ENCODE data around the gene GPSM1.

The GPSM1 gene

DNA sequence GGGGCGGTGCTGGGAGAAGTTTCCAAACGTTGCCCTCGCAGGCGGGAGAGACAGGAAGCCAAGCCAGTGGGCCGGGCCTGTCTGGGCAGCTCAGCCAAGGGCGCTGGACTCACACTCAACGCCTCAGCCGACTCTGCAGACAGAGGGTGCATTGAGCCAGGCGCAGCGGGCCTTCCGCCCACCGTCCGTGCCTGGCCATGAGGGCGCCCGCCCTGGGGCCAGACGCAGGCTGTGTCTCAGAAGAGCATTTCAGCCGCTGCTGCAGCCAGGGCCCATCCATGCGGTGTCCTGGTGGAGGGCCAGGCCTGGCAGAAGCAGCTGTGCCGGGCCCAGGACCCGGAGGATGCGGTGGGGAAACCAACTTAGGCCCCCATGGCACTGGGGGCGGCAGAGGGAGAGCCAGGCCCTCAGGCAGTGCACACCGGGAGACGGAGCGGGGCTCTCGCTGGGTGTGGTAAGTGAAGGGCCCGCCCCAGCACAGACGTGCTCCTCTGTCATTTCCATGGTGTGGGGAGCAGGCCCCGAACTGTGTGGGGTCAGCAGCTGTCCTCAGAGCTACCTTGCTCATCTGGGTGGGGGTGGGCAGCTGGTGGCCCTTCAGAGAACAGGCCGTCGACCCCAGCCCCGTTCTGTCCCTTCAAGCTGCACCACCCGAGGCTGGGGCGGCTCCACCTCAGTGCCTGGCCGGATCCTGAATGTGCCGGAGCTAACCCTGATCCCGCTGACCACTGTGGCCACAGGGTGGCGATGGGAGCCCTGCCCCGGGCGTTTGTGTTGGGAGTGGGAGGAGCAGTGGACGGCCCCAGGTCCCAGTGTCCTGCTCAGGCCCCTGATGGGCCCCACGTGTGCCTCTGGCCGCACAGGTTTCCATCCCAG lies 18.2 kb downstream of the GPSM1 start:
- peak overlapping the region in 1 of 2 donors; percentile 1 for H3K4me3 ChIP-seq (replicated peaks in 1 of 2; ENCODE audit: low read depth in 2 of 2, low read length in 2 of 2)
- TF ChIP-seq CTCF (IDR thresholded peaks at IDR 0.05; ENCODE audit: low read depth, low read length): peak; percentile 72
- DNase-seq (ENCODE audit: low read depth in 2 of 2): peak; percentile 48 to 53

DNA sequence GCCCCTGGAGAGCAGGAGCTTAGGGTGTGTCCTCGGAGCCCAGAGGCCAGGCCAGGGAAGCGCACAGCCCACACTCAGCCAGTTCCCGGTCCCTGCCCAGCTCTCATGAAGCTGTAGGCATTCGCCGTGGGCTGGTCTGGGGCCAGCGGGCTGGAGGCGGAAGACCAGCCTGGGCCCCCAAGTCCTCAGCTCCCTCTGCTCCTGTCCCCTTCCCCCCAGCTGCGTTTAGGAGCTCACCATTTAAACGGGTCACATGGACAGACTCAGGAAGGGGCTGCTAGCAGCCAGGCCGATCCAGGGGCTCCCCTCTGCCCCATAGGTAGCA lies 18.8 kb downstream of the GPSM1 start:
- H3K4me3 ChIP-seq (replicated peaks in 1 of 2; ENCODE audit: low read depth in 2 of 2, low read length in 2 of 2): no peak overlapping the region
- TF ChIP-seq CTCF (IDR thresholded peaks at IDR 0.05; ENCODE audit: low read depth, low read length): no peak
- no peak for DNase-seq (ENCODE audit: low read depth in 2 of 2)

- no peak for DNase-seq (ENCODE audit: low read depth in 2 of 2)
- TF ChIP-seq CTCF (IDR thresholded peaks at IDR 0.05; ENCODE audit: low read depth, low read length): no peak
- H3K4me3 ChIP-seq (replicated peaks in 1 of 2; ENCODE audit: low read depth in 2 of 2, low read length in 2 of 2): no peak overlapping the region
Measured at GRCh38 chr9:136346927-136347465, 19.7 kb downstream of the GPSM1 start.

- no peak for TF ChIP-seq CTCF (IDR thresholded peaks at IDR 0.05; ENCODE audit: low read depth, low read length)
- H3K4me3 ChIP-seq (replicated peaks in 1 of 2; ENCODE audit: low read depth in 2 of 2, low read length in 2 of 2): no peak overlapping the region
- DNase-seq (ENCODE audit: low read depth in 2 of 2): no peak
Measured at GRCh38 chr9:136347472-136348256, 20.3 kb downstream of the GPSM1 start.

- H3K4me3 ChIP-seq (replicated peaks in 1 of 2; ENCODE audit: low read depth in 2 of 2, low read length in 2 of 2): no peak overlapping the region
- TF ChIP-seq CTCF (IDR thresholded peaks at IDR 0.05; ENCODE audit: low read depth, low read length): no peak
- no peak for DNase-seq (ENCODE audit: low read depth in 2 of 2)
Measured at GRCh38 chr9:136348691-136349090, 21.4 kb downstream of the GPSM1 start.

- no peak overlapping the region for H3K4me3 ChIP-seq (replicated peaks in 1 of 2; ENCODE audit: low read depth in 2 of 2, low read length in 2 of 2)
- TF ChIP-seq CTCF (IDR thresholded peaks at IDR 0.05; ENCODE audit: low read depth, low read length): no peak
- no peak for DNase-seq (ENCODE audit: low read depth in 2 of 2)
Measured at GRCh38 chr9:136349546-136349945, 22.2 kb downstream of the GPSM1 start.

Data from cardiac fibroblast (primary cell).